Measurements from ENCODE around the gene ANKRD13B. TPM values are rescaled to one million over a fixed set of nuclear protein-coding genes. Genes with fewer than 3 reads are reported as not detected.

The ANKRD13B gene
- total RNA-seq, 1 experiment from 2014 or later, result 45.5 TPM

GRCh38 chr17:29659155-29659554, 66.2 kb downstream of the ANKRD13B start (continued):
- TF ChIP-seq ZNF532 (CRISPR knock-in tag; IDR thresholded peaks at IDR 0.05; ENCODE audit: borderline replicate concordance) (no peak), MAX (CRISPR knock-in tag; IDR thresholded peaks at IDR 0.05) (no peak), CREB1 (CRISPR knock-in tag; IDR thresholded peaks at IDR 0.05) (no peak), SOX15 (CRISPR knock-in tag; IDR thresholded peaks at IDR 0.05) (no peak), GTF2I (CRISPR knock-in tag; conservative IDR thresholded peaks at IDR 0.05) (no peak), NFYB (CRISPR knock-in tag; conservative IDR thresholded peaks at IDR 0.05; ENCODE audit: low read depth) (no peak), EMX1 (CRISPR knock-in tag; IDR thresholded peaks at IDR 0.05) (no peak), ZBTB43 (CRISPR knock-in tag; IDR thresholded peaks at IDR 0.05) (no peak), ZSCAN18 (CRISPR knock-in tag; IDR thresholded peaks at IDR 0.05) (no peak)

- H3K27ac Mint-ChIP-seq, result no peak overlapping the region
- H3K36me3 Mint-ChIP-seq, result peaks cover 6% of the 10 kb centered on the region
These were observed 68.3 kb downstream of the ANKRD13B start for GRCh38 chr17:29661213-29661612.

More at GRCh38 chr17:29661213-29661612, 68.3 kb downstream of the ANKRD13B start:
- TF ChIP-seq ZNF219 (CRISPR knock-in tag; IDR thresholded peaks at IDR 0.05; ENCODE audit: borderline replicate concordance) (no peak), ARID4B (CRISPR knock-in tag; IDR thresholded peaks at IDR 0.05; ENCODE audit: borderline replicate concordance) (no peak), PREB (CRISPR knock-in tag; IDR thresholded peaks at IDR 0.05; ENCODE audit: borderline replicate concordance) (no peak), ZNF263 (CRISPR knock-in tag; IDR thresholded peaks at IDR 0.05; ENCODE audit: low read depth) (no peak), ZSCAN18 (CRISPR knock-in tag; IDR thresholded peaks at IDR 0.05) (no peak), ZNF121 (CRISPR knock-in tag; IDR thresholded peaks at IDR 0.05) (no peak), ATF2 (CRISPR knock-in tag; IDR thresholded peaks at IDR 0.05; ENCODE audit: borderline replicate concordance, low read depth) (no peak), JUN (CRISPR knock-in tag; IDR thresholded peaks at IDR 0.05) (no peak), RORB (CRISPR knock-in tag; IDR thresholded peaks at IDR 0.05) (no peak)
- Mint-ChIP-seq H3K4me1 (peaks cover 6% of the 10 kb centered on the region), H3K4me3 (no peak overlapping the region), H3K9me3 (no peaks in the 10 kb centered on the region), H3K27me3 (ENCODE audit: low read depth) (no peaks in the 10 kb centered on the region)
- POLR2A ChIA-PET, result no interaction called here
- CTCF ChIA-PET, result no interaction called here
- ATAC-seq (no peak), DNase-seq (ENCODE audit: low spot score) (no peak)

Measured in WTC11 (cell line).